T-helper 2 cell treated with Interferon-gamma antibody and Interleukin-4, amounts not matched to agents 5 μg/mL and 100 μg/mL, for 36 hours (primary cell): ENCODE results near the gene RAB6B.
A peak's percentile ranks its signal among the peaks of the same experiment; 100 is the strongest.
"Not testable (repeated sequence)": the region's sequence is repeated elsewhere in the genome, so short reads cannot be mapped to it uniquely, and the experiment has no call there.

Experiments used
- DNase-seq: peaks from one replicate; pipeline ENCODE4 v3.0.0; 2021; ENCODE audit warnings: low spot score
- H3K27ac Mint-ChIP-seq: one replicate; pipeline ENCODE4 v1.8.0; 2021; ENCODE audit warnings: mild to moderate bottlenecking, mixed read lengths
- H3K27me3 Mint-ChIP-seq: one replicate; pipeline ENCODE4 v1.8.0; 2021; ENCODE audit warnings: low read depth, mixed read lengths
- H3K36me3 Mint-ChIP-seq: one replicate; pipeline ENCODE4 v1.8.0; 2021; ENCODE audit warnings: low read depth, mixed read lengths
- H3K4me1 Mint-ChIP-seq: one replicate; pipeline ENCODE4 v1.8.0; 2021; ENCODE audit warnings: low read depth, mixed read lengths
- H3K4me3 Mint-ChIP-seq: one replicate; pipeline ENCODE4 v1.8.0; 2022; ENCODE audit warnings: mild to moderate bottlenecking, moderate library complexity, mixed read lengths
- H3K9me3 Mint-ChIP-seq: one replicate; pipeline ENCODE4 v1.8.0; 2021; ENCODE audit warnings: mixed read lengths

Gene RAB6B

DNA sequence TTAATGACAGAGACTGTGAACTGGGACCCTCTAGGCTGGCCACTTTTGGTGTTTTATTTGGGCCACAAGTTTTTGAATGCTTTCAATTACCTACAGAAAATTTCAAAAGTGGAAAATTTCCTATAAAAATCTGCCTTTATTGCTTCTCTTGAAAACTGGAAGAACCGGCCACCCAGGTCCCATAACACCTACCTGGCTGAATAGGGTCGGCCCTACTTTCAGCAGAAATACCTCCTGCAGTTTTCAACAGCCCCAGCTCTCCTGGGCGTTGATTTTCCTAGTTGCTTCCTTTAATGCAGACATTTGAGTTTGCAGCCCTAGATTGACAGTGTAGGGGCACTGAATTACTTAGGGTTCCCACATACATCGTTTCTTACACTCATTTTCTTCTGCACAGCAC, 90.8 kb downstream of the RAB6B start:
- peak overlapping the region; percentile 99 for H3K4me3 Mint-ChIP-seq
- H3K4me1 Mint-ChIP-seq, result peaks cover 15% of the 10 kb centered on the region
- peak overlapping the region; percentile 96 for H3K27ac Mint-ChIP-seq
- H3K27me3 Mint-ChIP-seq, result peaks cover 3% of the 10 kb centered on the region
- peaks cover 29% of the 10 kb centered on the region for H3K36me3 Mint-ChIP-seq
- DNase-seq, result no peak
- H3K9me3 Mint-ChIP-seq, result no peaks in the 10 kb centered on the region

DNA sequence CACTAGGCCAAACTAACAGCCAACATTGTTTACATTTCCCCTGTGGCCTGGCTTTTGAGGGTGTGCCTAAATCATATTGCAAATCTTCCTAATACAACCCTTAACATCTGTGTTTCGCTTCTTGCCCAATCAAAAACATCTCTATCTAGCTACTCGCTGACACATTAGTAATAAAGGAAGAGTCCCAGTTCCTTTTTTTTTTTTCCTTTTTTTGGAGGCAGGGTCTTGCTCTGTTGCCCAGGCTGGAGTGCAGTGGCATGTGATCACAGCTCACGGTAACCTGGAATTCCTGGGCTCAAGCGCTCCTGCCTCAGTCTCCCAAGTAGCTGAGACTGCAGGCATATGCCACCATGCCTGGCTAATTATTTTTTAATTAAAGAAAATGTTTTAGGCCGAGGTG, 92.2 kb downstream of the RAB6B start:
- Mint-ChIP-seq H3K9me3 (no peaks in the 10 kb centered on the region), H3K27me3 (peaks cover 4% of the 10 kb centered on the region), H3K27ac (no peak overlapping the region), H3K36me3 (peaks cover 22% of the 10 kb centered on the region), H3K4me3 (no peak overlapping the region), H3K4me1 (peaks cover 15% of the 10 kb centered on the region)
- DNase-seq, result no peak

GRCh38 chr3:133799794-133800585, 95.7 kb downstream of the RAB6B start:
- H3K27me3 Mint-ChIP-seq, result peaks cover 16% of the 10 kb centered on the region
- no peak overlapping the region for H3K4me3 Mint-ChIP-seq
- H3K36me3 Mint-ChIP-seq, result no peaks in the 10 kb centered on the region
- H3K27ac Mint-ChIP-seq, result no peak overlapping the region
- DNase-seq, result no peak
- peaks cover 6% of the 10 kb centered on the region for H3K9me3 Mint-ChIP-seq
- peaks cover under 1% of the 10 kb centered on the region for H3K4me1 Mint-ChIP-seq

DNA sequence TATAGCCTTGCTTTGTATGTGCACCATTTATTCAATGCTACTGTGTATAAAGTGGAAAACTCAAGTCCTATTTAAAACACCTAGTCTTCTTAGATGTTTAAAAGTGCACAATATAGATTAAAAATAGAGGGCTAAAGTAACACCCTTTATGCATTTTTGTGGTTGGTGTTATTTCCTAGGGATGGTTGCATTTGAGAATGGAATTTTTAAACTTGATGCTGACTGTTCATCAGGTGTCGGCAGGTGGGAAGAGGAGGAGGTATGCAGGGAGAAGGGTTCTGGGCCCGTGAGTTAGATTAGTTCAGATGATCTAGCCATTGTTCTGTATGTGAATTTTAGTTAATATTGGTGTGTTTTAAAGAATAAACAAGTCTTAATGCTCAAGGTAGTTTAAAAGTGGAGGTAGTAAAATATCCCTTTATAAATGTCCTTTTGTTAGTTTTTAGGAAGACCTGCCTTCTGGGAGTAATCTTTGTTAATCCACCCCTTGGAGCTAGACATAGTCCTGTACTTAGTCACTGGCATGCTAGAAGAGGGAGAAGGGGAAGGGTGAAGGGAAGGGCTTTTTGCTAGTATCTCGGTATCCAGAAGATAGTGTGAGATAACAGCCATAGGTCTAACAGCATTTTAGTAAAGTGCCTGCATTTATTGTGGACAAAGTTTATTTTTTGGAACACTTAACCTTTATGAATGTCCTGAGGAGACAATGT, 98.1 kb downstream of the RAB6B start:
- H3K27ac Mint-ChIP-seq, result no peak overlapping the region
- DNase-seq, result no peak
- H3K4me1 Mint-ChIP-seq, result no peaks in the 10 kb centered on the region
- peaks cover 21% of the 10 kb centered on the region for H3K27me3 Mint-ChIP-seq
- no peak overlapping the region for H3K4me3 Mint-ChIP-seq
- peaks cover 12% of the 10 kb centered on the region for H3K9me3 Mint-ChIP-seq
- no peaks in the 10 kb centered on the region for H3K36me3 Mint-ChIP-seq

DNA sequence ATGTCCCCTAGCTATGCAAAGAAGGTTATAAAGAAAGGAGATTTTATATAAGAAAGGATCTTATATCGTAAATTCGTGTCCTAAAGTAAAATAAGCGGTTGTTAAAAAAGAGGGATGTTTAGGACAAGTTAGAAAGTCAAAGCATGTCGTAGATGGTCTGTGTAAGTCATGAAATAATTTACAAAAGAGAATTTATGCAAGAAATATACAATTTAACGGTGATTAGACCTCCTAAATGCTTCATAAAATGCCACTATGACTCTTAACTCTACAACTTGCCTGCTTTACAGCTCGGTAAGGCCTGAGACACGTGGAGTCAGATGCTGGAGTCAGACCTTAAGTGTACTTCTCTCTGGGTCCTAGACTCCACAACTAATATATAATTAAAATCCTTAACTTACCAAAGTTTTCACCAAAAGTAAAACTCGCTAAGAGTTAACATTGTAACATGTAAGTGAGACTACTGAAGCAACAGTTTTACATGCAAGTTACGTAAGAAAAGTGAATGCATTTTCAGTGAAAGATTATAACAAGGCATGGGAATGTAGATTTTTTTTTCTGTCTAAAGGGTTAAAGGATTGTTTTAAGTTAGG, 103.4 kb downstream of the RAB6B start:
- no peak for DNase-seq
- Mint-ChIP-seq H3K4me1 (no peaks in the 10 kb centered on the region), H3K4me3 (no peak overlapping the region), H3K36me3 (no peaks in the 10 kb centered on the region), H3K27me3 (peaks cover 8% of the 10 kb centered on the region), H3K9me3 (peaks cover 32% of the 10 kb centered on the region), H3K27ac (no peak overlapping the region)

DNA sequence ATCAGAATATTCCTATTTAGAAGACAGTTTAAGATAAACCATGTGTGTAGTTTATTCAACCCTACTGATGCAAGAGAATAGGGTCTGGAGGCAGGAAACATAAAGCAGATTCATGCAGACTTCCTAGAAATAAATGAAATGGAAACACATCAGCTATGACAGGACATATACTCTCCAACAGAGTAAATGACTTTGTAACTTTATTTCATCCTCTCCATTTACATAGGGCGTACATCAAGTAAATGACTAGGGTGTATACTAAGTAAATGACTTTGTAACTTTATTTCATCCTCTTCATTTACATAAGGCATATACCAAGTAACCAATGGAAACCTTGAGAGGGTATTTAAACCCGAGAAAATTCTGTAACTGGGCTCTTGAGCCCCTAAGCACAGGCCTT, 107.7 kb downstream of the RAB6B start:
- DNase-seq, result no peak
- Mint-ChIP-seq H3K4me1 (no peaks in the 10 kb centered on the region), H3K4me3 (no peak overlapping the region), H3K27me3 (peaks cover 15% of the 10 kb centered on the region), H3K9me3 (peaks cover 24% of the 10 kb centered on the region), H3K36me3 (no peaks in the 10 kb centered on the region), H3K27ac (no peak overlapping the region)

GRCh38 chr3:133783762-133784161, 111.9 kb downstream of the RAB6B start:
- Mint-ChIP-seq H3K27ac (no peak overlapping the region), H3K4me1 (no peaks in the 10 kb centered on the region), H3K27me3 (peaks cover 31% of the 10 kb centered on the region), H3K36me3 (no peaks in the 10 kb centered on the region), H3K9me3 (no peaks in the 10 kb centered on the region), H3K4me3 (no peak overlapping the region)
- no peak for DNase-seq

- peaks cover 32% of the 10 kb centered on the region for H3K27me3 Mint-ChIP-seq
- no peaks in the 10 kb centered on the region for H3K9me3 Mint-ChIP-seq
- no peak for DNase-seq
- H3K27ac Mint-ChIP-seq, result no peak overlapping the region
- H3K4me3 Mint-ChIP-seq, result no peak overlapping the region
- H3K4me1 Mint-ChIP-seq, result no peaks in the 10 kb centered on the region
- H3K36me3 Mint-ChIP-seq, result no peaks in the 10 kb centered on the region
Measured at GRCh38 chr3:133782454-133782853, 113.2 kb downstream of the RAB6B start.

- no peak for DNase-seq
- Mint-ChIP-seq H3K36me3 (no peaks in the 10 kb centered on the region), H3K27ac (no peak overlapping the region), H3K27me3 (peaks cover 28% of the 10 kb centered on the region), H3K4me3 (no peak overlapping the region), H3K9me3 (no peaks in the 10 kb centered on the region), H3K4me1 (no peaks in the 10 kb centered on the region)
Measured at GRCh38 chr3:133781570-133781969, 114.1 kb downstream of the RAB6B start.

- not testable (repeated sequence) for H3K9me3 Mint-ChIP-seq, H3K27ac Mint-ChIP-seq, DNase-seq, H3K4me3 Mint-ChIP-seq, H3K4me1 Mint-ChIP-seq, H3K36me3 Mint-ChIP-seq
- peaks cover 24% of the 10 kb centered on the region for H3K27me3 Mint-ChIP-seq
Measured at GRCh38 chr3:133780756-133781155, 114.9 kb downstream of the RAB6B start.

DNA sequence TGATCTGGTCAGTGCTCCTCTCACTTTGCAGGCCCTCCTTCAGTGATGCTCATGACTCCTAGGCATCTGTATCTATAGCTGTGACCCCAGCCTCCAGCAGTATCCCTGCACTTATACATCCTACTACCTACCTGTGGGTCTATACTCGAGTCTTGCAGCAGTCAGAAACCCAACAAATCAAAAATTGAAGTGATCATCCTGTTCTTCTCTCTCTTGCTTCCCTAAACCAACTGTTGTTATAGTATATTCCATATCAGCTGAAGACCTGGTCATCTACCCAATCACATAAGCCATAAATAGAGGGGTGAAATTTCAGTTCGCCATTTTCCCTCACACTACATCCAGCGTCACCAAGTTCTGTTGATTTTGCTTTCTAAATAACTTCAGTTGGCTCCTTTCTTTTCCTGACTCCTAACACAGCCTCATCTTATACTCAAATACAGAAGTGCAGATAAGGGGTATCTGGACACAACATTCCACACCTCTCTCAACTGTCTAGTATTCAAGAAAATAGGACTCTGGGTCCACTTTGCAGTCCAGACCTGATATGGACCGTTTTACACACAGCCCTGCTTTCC, 116.0 kb downstream of the RAB6B start:
- no peak for DNase-seq
- Mint-ChIP-seq H3K36me3 (no peaks in the 10 kb centered on the region), H3K27me3 (peaks cover 24% of the 10 kb centered on the region), H3K27ac (no peak overlapping the region), H3K9me3 (no peaks in the 10 kb centered on the region), H3K4me3 (no peak overlapping the region), H3K4me1 (no peaks in the 10 kb centered on the region)

DNA sequence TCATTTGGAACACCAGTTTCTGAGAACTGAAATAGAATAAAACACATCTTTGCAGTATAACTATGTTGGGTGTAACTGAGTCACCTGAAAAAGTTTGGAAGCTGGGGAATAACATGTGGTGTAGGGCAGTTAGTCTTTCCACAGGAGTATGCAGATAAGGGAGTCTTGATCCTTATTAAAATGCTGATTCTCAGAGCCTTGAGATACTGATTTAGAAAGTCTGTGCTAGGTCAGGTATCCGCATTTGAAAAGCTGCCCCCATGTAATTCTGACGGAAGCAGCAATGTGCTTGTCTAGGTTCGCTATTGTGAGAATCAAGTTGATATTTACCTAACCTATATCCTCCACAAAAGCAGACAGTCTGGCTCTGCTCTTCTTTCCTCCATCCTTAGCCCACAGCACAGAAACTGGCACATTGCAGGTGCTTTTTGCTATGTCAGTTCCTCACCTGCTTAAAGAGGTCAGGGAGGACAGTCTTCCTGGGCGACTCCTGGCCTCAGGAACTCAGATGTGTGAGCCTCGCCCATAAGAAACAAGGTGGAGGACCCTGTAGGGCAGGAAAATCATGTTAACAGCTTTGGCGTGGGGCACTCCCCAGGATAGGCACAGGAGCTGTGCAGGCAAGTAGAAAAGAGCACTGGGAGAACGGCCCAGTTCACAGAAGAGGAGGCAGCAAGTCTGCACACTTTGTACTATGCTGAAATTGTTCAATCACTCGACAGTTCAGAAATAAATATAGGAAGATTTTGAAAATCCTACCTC, 117.7 kb downstream of the RAB6B start:
- no peaks in the 10 kb centered on the region for H3K9me3 Mint-ChIP-seq
- H3K4me3 Mint-ChIP-seq, result no peak overlapping the region
- H3K27me3 Mint-ChIP-seq, result peaks cover 19% of the 10 kb centered on the region
- no peaks in the 10 kb centered on the region for H3K4me1 Mint-ChIP-seq
- no peak for DNase-seq
- no peak overlapping the region for H3K27ac Mint-ChIP-seq
- no peaks in the 10 kb centered on the region for H3K36me3 Mint-ChIP-seq

GRCh38 chr3:133776794-133777438, 118.8 kb downstream of the RAB6B start:
- no peaks in the 10 kb centered on the region for H3K4me1 Mint-ChIP-seq
- peaks cover 10% of the 10 kb centered on the region for H3K27me3 Mint-ChIP-seq
- no peak overlapping the region for H3K27ac Mint-ChIP-seq
- DNase-seq, result no peak
- H3K36me3 Mint-ChIP-seq, result no peaks in the 10 kb centered on the region
- no peaks in the 10 kb centered on the region for H3K9me3 Mint-ChIP-seq
- no peak overlapping the region for H3K4me3 Mint-ChIP-seq
